BJ (cell line): ENCODE data around the gene SLC26A8. TPM values are rescaled to one million over a fixed set of nuclear protein-coding genes. Genes with fewer than 3 reads are reported as not detected.

Experiments used
- CTCF ChIA-PET: fragments of 350-600 bp; formaldehyde crosslinking; extraction: SDS; loops from one replicate; lab custom pipeline; 2021; ENCODE audit warnings: antibody characterized with exemption, inconsistent platforms; lab: Yijun Ruan, JAX
- POLR2A ChIA-PET: fragments of 300-600 bp; sonication (Branson Sonifier 250); formaldehyde crosslinking; extraction: SDS; loops from one replicate; lab custom pipeline; 2021; ENCODE audit warnings: antibody characterized with exemption; lab: Charles Lee
- DNase-seq: peaks from one replicate; pipeline ENCODE4 v3.0.0-alpha.2; 2011; ENCODE audit warnings: low read depth
- H3K27me3 ChIP-seq: 2 replicates; pipeline ENCODE4 v1.6.0; 2011; ENCODE audit warnings: low read length; ENCODE audit not compliant: control insufficient read depth, insufficient read depth
- H3K36me3 ChIP-seq: 2 replicates; pipeline ENCODE4 v1.5.1; 2011; ENCODE audit warnings: low read length; ENCODE audit not compliant: control insufficient read depth, insufficient read depth
- H3K4me3 ChIP-seq: 2 replicates; pipeline ENCODE4 v1.5.1; 2011; ENCODE audit warnings: low read depth, mild to moderate bottlenecking, control low read depth, low read length
- CTCF ChIP-seq: IDR thresholded peaks from 2 replicates; pipeline ENCODE4 v1.5.1; 2011; ENCODE audit warnings: low read depth, mild to moderate bottlenecking, control low read depth, inconsistent platforms, low read length, moderate library complexity; ENCODE audit not compliant: insufficient read depth
- polyA minus RNA-seq: library from RNA; depleted of rRNA, polyadenylated mRNA; stranded (reverse); fragments of >200 nt; gene quantifications from 2 replicates; pipeline ENCODE4 v1.2.3, GENCODE V29; 2011; rRNA and poly(A)+ RNA removed
- polyA plus RNA-seq: library from polyadenylated mRNA; depleted of rRNA; stranded (reverse); fragments of >200 nt; gene quantifications from 2 replicates; pipeline ENCODE4 v1.2.3, GENCODE V29; 2011; rRNA removed

SLC26A8 gene
- 0.12 TPM in 1 of 2 replicates, not detected in the other for polyA plus RNA-seq
- polyA minus RNA-seq: not detected in 2 replicates

- ChIA-PET POLR2A (no interaction called here), CTCF (interaction anchor here (1.8 kb wide), 1 partner anchor 10 kb away, joined by 7 read pairs; no protein-coding TSS in a partner anchor)
- DNase-seq: no peak
- Histone ChIP-seq H3K36me3 (no peaks in the 10 kb centered on the region), H3K4me3 (no peak within 1 kb of the TSS), H3K27me3 (no peaks in the 10 kb centered on the region)
- TF ChIP-seq CTCF: no peak
These were observed at the start of gene SLC26A8 for GRCh38 chr6:36023996-36024795. Gene SLC26A8 (minus strand): TSS chr6:36024641. CDS start chr6:36019707, 4,934 bp downstream.

- POLR2A ChIA-PET: interaction anchor here (0.6 kb wide), 1 partner anchor 156 kb away, joined by 3 read pairs; no protein-coding TSS in a partner anchor
- no peak for TF ChIP-seq CTCF
- CTCF ChIA-PET: interaction anchor here (1.2 to 1.7 kb wide), 4 partner anchors 13 to 46 kb away, joined by 3 to 5 read pairs (median 4); partner anchors contain the start of gene MAPK14
These were observed 49.1 kb upstream of the SLC26A8 start for GRCh38 chr6:36073587-36073986.

GRCh38 chr6:36072681-36073080 lies 48.2 kb upstream of the SLC26A8 start:
- TF ChIP-seq CTCF: no peak
- no peak for DNase-seq
- H3K36me3 ChIP-seq: no peaks in the 10 kb centered on the region; the same call in 1 of the 2 replicates
- H3K4me3 ChIP-seq: no peak overlapping the region
- POLR2A ChIA-PET: no interaction called here
- CTCF ChIA-PET: interaction anchor here (0.6 to 1.4 kb wide), 3 partner anchors 43 to 45 kb away, joined by 3 to 4 read pairs (median 3); partner anchors contain the start of gene MAPK14
- H3K27me3 ChIP-seq: no peaks in the 10 kb centered on the region

More at GRCh38 chr6:36073587-36073986, 49.1 kb upstream of the SLC26A8 start:
- DNase-seq: no peak
- peaks cover 2% of the 10 kb centered on the region for H3K36me3 ChIP-seq
- H3K27me3 ChIP-seq: no peaks in the 10 kb centered on the region
- no peak overlapping the region for H3K4me3 ChIP-seq

GRCh38 chr6:36071714-36072113 lies 47.3 kb upstream of the SLC26A8 start:
- POLR2A ChIA-PET: no interaction called here
- H3K27me3 ChIP-seq: no peaks in the 10 kb centered on the region
- no peak for TF ChIP-seq CTCF
- DNase-seq: no peak
- no peak overlapping the region for H3K4me3 ChIP-seq
- H3K36me3 ChIP-seq: no peaks in the 10 kb centered on the region; the same call in 1 of the 2 replicates
- CTCF ChIA-PET: interaction anchor here (1.0 kb wide), 1 partner anchor 44 kb away, joined by 3 read pairs; the partner anchor contains the start of gene MAPK14

- DNase-seq: no peak
- H3K27me3 ChIP-seq: no peaks in the 10 kb centered on the region
- no peak overlapping the region for H3K4me3 ChIP-seq
- CTCF ChIA-PET: no interaction called here
- POLR2A ChIA-PET: no interaction called here
- TF ChIP-seq CTCF: no peak
- no peaks in the 10 kb centered on the region; the same call in 1 of the 2 replicates for H3K36me3 ChIP-seq
These were observed 46.8 kb upstream of the SLC26A8 start for GRCh38 chr6:36071281-36071680.
